ENCODE data around the gene SENP2.
A peak's percentile ranks its signal among the peaks of the same experiment; 100 is the strongest.

DNA sequence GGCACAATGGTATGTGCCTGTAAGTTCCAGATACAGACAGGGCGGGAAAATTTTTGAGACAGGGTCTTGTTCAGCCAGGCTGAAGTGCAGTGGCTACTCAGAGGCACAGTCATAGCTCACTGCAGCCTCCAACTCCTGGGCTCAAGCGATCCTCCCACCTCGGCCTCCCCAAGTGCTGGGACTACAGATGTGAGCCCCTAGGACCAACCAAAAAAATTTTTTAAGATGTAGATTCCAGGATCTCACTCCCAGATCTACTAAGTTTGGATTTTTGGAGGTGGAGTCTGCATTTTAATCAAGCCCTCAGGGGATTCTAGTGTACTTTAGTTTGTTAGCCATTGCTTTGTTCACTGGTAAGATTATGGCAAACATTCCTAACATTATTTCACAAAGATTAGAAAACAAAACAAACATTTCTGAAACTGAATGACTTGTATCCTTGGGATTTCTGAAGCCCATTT, 36.4 kb upstream of the SENP2 start:
- TF ChIP-seq, protein P1, sequence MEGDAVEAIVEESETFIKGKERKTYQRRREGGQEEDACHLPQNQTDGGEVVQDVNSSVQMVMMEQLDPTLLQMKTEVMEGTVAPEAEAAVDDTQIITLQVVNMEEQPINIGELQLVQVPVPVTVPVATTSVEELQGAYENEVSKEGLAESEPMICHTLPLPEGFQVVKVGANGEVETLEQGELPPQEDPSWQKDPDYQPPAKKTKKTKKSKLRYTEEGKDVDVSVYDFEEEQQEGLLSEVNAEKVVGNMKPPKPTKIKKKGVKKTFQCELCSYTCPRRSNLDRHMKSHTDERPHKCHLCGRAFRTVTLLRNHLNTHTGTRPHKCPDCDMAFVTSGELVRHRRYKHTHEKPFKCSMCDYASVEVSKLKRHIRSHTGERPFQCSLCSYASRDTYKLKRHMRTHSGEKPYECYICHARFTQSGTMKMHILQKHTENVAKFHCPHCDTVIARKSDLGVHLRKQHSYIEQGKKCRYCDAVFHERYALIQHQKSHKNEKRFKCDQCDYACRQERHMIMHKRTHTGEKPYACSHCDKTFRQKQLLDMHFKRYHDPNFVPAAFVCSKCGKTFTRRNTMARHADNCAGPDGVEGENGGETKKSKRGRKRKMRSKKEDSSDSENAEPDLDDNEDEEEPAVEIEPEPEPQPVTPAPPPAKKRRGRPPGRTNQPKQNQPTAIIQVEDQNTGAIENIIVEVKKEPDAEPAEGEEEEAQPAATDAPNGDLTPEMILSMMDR (IDR thresholded peaks at IDR 0.05): no peak
- TF ChIP-seq NPAS2 (CRISPR knock-in tag; IDR thresholded peaks at IDR 0.05; ENCODE audit: borderline replicate concordance) (no peak), EP300 (IDR thresholded peaks at IDR 0.05) (no peak), POLR2A (IDR thresholded peaks at IDR 0.05; ENCODE audit: low read length) (no peak), RAD21 (conservative IDR thresholded peaks at IDR 0.05 in 1 of 2, IDR thresholded peaks at IDR 0.05 in 1 of 2) (no peak), CHD4 (IDR thresholded peaks at IDR 0.05; ENCODE audit: borderline replicate concordance) (peak; percentile 35; the same call in 1 of the 2 replicates), CEBPB (IDR thresholded peaks at IDR 0.05) (no peak), POLR2AphosphoS2 (conservative IDR thresholded peaks at IDR 0.05; ENCODE audit: low read length) (no peak), MAZ (IDR thresholded peaks at IDR 0.05; ENCODE audit: borderline replicate concordance, low read depth, low read length) (no peak), SMC3 (IDR thresholded peaks at IDR 0.05) (no peak)
- TF ChIP-seq, protein P2, sequence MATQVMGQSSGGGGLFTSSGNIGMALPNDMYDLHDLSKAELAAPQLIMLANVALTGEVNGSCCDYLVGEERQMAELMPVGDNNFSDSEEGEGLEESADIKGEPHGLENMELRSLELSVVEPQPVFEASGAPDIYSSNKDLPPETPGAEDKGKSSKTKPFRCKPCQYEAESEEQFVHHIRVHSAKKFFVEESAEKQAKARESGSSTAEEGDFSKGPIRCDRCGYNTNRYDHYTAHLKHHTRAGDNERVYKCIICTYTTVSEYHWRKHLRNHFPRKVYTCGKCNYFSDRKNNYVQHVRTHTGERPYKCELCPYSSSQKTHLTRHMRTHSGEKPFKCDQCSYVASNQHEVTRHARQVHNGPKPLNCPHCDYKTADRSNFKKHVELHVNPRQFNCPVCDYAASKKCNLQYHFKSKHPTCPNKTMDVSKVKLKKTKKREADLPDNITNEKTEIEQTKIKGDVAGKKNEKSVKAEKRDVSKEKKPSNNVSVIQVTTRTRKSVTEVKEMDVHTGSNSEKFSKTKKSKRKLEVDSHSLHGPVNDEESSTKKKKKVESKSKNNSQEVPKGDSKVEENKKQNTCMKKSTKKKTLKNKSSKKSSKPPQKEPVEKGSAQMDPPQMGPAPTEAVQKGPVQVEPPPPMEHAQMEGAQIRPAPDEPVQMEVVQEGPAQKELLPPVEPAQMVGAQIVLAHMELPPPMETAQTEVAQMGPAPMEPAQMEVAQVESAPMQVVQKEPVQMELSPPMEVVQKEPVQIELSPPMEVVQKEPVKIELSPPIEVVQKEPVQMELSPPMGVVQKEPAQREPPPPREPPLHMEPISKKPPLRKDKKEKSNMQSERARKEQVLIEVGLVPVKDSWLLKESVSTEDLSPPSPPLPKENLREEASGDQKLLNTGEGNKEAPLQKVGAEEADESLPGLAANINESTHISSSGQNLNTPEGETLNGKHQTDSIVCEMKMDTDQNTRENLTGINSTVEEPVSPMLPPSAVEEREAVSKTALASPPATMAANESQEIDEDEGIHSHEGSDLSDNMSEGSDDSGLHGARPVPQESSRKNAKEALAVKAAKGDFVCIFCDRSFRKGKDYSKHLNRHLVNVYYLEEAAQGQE (IDR thresholded peaks at IDR 0.05): no peak
- TF ChIP-seq, protein P3, sequence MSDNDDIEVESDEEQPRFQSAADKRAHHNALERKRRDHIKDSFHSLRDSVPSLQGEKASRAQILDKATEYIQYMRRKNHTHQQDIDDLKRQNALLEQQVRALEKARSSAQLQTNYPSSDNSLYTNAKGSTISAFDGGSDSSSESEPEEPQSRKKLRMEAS (IDR thresholded peaks at IDR 0.05): no peak
